ENCODE results near the gene GOLGA6L4. TPM values are rescaled to one million over a fixed set of nuclear protein-coding genes. Genes with fewer than 3 reads are reported as not detected.
"Not testable (repeated sequence)": the region's sequence is repeated elsewhere in the genome, so short reads cannot be mapped to it uniquely, and the experiment has no call there.

The GOLGA6L4 gene, protein sequence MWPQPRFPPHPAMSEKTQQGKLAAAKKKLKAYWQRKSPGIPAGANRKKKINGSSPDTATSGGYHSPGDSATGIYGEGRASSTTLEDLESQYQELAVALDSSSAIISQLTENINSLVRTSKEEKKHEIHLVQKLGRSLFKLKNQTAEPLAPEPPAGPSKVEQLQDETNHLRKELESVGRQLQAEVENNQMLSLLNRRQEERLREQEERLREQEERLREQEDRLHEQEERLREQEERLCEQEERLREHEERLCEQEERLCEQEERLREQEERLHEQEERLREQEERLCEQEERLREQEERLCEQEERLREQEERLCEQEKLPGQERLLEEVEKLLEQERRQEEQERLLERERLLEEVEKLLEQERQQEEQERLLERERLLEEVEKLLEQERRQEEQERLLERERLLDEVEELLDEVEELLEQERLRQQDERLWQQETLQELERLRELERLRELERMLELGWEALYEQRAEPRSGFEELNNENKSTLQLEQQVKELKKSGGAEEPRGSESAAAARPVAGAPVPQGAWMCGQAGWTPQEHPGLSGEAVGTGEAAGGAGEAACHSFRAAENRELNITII
- not detected for total RNA-seq

DNA sequence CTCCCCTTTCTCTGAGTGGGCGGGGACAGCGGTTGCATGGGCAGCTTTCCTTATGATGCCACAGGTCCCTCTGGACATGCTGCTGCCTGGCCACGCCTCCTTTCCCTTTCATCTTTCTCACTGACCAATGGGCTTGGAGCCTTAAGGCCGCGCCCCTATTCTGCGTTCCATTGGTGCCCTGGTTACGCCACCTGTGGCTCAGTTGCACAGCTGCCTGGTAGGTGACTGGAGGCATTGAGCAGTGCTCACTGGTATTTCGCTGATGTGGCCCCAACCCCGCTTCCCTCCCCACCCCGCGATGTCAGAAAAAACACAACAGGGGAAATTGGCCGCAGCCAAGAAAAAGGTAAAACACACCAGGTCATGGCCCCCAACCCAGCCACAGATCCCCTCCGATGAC, at the start of gene GOLGA6L4:
Gene GOLGA6L4, plus strand, starts transcription at position 201 of the 400 bp plus-strand sequence. Its CDS starts 62 bp downstream, at position 263.
- H3K27me3 ChIP-seq; intact Hi-C loops (cut with DNase I); H3K27ac ChIP-seq; H3K9me3 ChIP-seq; H3K4me1 ChIP-seq; DNase-seq (ENCODE audit: low spot score in 2 of 2); H3K36me3 ChIP-seq; H3K4me3 ChIP-seq: not testable (repeated sequence)

DNA sequence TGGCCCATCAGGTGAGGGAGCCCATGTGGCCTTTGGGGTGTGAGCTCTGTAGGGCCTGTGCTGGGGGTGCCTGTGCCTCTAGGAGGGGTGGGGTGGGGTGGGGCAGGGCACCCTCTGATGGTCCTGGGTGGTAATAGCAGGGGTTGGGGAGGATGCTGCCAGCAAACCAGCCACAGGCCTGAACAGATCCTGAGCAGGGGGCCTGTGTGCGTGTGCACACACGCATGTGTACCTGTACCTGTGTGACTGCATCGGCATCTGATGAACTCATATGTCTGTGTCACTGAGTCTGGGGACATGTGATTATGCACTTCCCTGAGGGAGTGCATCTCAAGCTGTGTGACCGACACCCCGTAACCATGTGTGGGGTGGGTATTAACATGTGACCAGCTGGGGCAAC, 42.6 kb upstream of the GOLGA6L4 start:
- intact Hi-C loops (cut with DNase I); H3K4me3 ChIP-seq; H3K27ac ChIP-seq; H3K4me1 ChIP-seq; H3K36me3 ChIP-seq; H3K9me3 ChIP-seq; DNase-seq (ENCODE audit: low spot score in 2 of 2); H3K27me3 ChIP-seq: not testable (repeated sequence)

DNA sequence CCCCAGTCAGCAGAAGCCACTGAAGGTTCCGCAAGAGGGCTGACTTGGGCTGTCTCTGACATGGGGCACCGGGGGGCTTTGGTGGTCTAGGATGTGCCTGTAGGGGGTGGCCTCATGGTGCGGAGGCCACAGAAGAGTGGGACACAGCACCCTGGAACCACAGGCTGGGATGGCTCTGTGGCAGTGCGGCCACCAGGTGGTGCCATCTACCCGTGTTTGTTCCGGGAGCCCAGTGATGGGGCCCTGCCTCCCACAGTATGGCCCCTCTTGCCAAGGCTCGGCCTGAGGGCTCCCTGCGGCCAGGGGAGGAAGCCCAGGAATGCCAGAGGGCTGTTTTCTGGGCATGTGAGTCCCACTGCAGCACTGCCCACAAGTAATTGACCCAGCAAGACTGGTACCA, 40.0 kb upstream of the GOLGA6L4 start:
- H3K27me3 ChIP-seq; H3K27ac ChIP-seq; intact Hi-C loops (cut with DNase I); DNase-seq (ENCODE audit: low spot score in 2 of 2); H3K4me3 ChIP-seq; H3K36me3 ChIP-seq; H3K9me3 ChIP-seq; H3K4me1 ChIP-seq: not testable (repeated sequence)

DNA sequence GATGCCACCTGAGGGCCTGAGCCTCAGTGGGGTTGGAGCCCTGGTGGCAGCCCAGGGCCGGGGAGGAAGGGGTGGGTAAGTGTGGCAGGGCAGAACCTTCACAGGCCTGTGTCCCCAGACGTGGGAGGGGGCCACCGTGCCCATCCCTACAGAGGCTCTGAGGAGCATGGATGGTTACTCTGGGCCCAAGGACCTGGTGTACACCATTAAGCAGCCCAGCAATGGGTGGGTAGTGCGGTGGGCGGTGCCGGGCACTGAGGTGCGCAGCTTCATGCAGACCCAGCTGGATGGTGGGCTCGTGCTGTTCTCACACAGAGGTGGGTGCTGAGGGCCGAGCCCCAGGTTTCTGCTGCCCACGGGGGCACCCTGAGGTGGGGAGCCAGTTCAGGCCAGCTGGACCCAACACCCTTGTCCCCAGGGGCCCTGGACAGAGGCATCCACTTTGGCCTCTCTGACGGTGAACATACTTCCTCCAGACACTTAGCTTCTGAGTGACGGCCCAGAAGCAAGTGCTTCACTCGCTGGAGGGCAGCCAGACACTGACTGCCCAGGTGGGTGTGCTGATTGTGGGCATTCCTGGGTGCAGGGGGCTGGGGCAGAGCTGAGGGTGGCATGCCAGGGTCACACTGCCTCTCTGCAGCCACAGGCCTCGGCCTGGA, 38.9 kb upstream of the GOLGA6L4 start:
- H3K4me3 ChIP-seq; H3K27me3 ChIP-seq; DNase-seq (ENCODE audit: low spot score in 2 of 2); H3K36me3 ChIP-seq; H3K27ac ChIP-seq; intact Hi-C loops (cut with DNase I); H3K9me3 ChIP-seq; H3K4me1 ChIP-seq: not testable (repeated sequence)

DNA sequence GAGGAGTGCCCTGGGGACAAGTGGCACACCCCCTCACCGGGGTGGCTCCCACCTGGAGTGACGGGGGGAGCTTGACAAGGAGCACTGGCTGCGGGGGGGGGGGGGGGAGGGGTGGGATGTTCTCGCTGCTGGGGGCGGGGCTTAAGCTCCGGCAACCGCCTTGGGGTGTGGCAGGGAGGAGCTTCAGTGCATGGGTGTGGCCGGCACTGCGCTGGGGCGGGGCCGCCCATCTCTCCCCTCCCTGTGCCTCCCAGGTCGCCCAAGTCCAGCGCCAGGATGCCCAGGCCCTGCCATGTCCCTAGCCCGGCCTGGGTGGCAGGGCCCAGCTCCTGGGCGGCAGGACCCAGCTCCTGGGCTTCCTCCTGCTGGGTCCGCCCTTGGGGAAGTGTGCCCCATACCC, 35.7 kb upstream of the GOLGA6L4 start:
- H3K36me3 ChIP-seq; H3K9me3 ChIP-seq; H3K27ac ChIP-seq; H3K27me3 ChIP-seq; H3K4me3 ChIP-seq; H3K4me1 ChIP-seq; intact Hi-C loops (cut with DNase I): not testable (repeated sequence)
- peak in 1 of 2 donors; percentile 34 for DNase-seq (ENCODE audit: low spot score in 2 of 2)

DNA sequence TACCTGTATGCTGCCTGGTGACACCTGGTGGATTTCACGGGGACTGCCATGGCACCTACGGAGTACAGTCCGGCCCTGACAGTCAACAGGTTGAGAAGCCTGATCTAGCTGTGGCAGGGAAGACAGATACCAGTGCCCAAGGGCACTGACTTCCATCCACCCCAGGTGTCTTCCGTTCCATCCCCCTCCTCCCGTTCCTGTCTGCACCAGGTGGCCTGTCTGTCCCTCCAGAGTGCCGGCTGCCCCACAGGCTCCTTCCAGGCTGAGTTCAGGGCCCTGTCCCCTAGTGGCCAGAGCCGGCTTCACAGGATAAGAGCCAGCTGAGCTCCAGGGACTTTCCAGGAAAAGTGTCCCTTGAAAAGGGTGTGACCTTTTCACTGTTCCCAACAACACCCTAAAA, 10.9 kb downstream of the GOLGA6L4 start:
- H3K4me3 ChIP-seq; intact Hi-C loops (cut with DNase I); H3K27me3 ChIP-seq; H3K4me1 ChIP-seq; H3K9me3 ChIP-seq; DNase-seq (ENCODE audit: low spot score in 2 of 2); H3K27ac ChIP-seq; H3K36me3 ChIP-seq: not testable (repeated sequence)
